Astrocyte of the spinal cord (primary cell): Measurements from ENCODE around the gene USE1.

ENCODE experiments used
- DNase-seq: peaks from one replicate; pipeline ENCODE4 v3.0.0; 2011; ENCODE audit warnings: low read depth, low spot score
- H3K4me3 ChIP-seq: 2 replicates; pipeline ENCODE4 v1.5.1; 2011; ENCODE audit warnings: low read depth, mild to moderate bottlenecking, low read length, moderate library complexity
- in situ Hi-C: cut with HindIII; loops from 2 replicates; pipeline ENCODE4 v1.10.0; 2017; ENCODE audit warnings: low sequenced_read_pairs
- TF ChIP-seq, protein P1 (sequence below): IDR thresholded peaks from 2 replicates; pipeline ENCODE4 v1.5.1; 2012; ENCODE audit warnings: low read depth, mild to moderate bottlenecking, low read length, inconsistent platforms

USE1 gene

DNA sequence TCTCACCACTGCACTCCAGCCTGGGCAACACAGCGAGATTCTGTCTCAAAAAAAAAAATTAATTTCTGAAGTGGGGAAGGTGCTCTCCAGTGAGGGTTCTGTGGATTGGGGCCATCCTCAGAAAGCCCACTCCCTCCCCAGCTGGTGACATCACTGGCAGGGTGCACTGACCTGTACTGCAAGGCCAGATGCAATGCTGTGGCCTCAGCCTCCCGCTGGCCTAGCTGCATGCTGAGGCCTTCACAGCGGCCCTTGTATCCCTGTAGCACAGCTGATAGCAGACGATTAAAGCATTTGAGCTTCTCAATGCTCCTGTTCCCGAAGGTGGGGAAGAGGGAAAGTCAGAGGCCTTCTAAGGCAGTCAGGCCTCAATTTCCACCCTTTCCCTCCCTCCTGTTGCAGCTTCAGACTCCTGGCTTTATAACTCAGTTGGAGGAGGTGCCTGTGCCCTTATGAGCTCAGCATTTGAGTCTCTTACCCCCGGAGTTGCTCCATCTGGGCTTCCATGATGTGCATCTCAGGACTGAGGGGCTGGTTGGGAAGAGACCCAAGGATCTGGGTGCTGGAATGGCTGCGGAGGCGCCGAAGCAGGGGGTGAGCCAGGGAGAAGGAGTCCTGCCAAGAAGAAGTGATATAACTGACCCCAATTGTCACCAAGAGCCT, 44.1 kb downstream of the USE1 start:
- in situ Hi-C loops, result no loop called here
- no peak overlapping the region for H3K4me3 ChIP-seq
- DNase-seq, result peak; percentile 30
- TF ChIP-seq, protein P1, sequence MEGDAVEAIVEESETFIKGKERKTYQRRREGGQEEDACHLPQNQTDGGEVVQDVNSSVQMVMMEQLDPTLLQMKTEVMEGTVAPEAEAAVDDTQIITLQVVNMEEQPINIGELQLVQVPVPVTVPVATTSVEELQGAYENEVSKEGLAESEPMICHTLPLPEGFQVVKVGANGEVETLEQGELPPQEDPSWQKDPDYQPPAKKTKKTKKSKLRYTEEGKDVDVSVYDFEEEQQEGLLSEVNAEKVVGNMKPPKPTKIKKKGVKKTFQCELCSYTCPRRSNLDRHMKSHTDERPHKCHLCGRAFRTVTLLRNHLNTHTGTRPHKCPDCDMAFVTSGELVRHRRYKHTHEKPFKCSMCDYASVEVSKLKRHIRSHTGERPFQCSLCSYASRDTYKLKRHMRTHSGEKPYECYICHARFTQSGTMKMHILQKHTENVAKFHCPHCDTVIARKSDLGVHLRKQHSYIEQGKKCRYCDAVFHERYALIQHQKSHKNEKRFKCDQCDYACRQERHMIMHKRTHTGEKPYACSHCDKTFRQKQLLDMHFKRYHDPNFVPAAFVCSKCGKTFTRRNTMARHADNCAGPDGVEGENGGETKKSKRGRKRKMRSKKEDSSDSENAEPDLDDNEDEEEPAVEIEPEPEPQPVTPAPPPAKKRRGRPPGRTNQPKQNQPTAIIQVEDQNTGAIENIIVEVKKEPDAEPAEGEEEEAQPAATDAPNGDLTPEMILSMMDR, result no peak

GRCh38 chr19:17259934-17260333, 44.8 kb downstream of the USE1 start:
- TF ChIP-seq, protein P1, result no peak
- H3K4me3 ChIP-seq, result no peak overlapping the region
- no peak for DNase-seq
- in situ Hi-C loops, result no loop called here

DNA sequence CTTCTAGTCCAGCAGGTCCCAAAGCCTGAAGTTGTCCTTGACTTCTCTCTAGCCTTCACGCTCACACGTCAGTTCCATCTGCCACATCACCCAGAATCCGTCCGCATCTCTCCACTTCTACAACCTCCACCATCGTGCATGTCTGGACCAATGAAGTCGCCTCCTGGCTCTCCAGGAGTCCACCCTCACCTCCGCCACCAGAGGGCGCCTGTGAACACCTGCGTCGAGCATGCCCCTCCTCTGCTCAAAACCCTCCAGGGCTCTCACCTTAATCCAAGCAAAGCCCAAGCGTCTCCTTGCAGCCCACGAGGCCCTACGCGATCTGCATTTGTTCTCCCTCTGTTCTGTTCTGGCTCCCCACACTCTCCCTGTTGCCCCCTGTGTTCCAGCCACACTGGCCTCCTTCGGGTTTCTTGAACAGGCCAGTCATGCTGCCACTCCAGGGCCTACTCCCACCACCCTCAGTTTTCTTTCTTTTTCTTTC, 45.7 kb downstream of the USE1 start:
- in situ Hi-C loops, result no loop called here
- DNase-seq, result peak; percentile 62
- TF ChIP-seq, protein P1, result peak; percentile 86
- no peak overlapping the region for H3K4me3 ChIP-seq

DNA sequence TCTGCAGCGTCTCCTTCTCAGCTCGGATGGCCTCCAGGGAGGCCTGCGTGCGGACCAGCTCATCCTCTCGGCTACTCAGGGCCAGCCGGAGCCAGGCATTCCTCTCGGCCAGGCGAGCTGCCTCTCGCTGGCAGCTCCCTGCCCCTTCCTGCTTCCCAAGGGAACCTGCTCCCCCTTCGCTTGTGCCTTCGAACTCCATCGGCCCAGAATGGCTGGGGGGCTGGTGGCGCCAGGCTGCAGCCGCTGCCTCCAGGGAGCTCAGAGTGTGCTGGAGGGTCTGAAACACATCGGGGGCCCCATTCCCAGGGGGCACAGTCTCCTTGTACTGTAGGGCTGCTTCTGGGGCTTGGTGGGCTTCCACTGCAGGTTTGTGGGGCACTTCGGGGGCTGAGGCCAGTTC, 47.4 kb downstream of the USE1 start:
- in situ Hi-C loops, result no loop called here
- no peak overlapping the region for H3K4me3 ChIP-seq
- TF ChIP-seq, protein P1, result no peak
- no peak for DNase-seq

DNA sequence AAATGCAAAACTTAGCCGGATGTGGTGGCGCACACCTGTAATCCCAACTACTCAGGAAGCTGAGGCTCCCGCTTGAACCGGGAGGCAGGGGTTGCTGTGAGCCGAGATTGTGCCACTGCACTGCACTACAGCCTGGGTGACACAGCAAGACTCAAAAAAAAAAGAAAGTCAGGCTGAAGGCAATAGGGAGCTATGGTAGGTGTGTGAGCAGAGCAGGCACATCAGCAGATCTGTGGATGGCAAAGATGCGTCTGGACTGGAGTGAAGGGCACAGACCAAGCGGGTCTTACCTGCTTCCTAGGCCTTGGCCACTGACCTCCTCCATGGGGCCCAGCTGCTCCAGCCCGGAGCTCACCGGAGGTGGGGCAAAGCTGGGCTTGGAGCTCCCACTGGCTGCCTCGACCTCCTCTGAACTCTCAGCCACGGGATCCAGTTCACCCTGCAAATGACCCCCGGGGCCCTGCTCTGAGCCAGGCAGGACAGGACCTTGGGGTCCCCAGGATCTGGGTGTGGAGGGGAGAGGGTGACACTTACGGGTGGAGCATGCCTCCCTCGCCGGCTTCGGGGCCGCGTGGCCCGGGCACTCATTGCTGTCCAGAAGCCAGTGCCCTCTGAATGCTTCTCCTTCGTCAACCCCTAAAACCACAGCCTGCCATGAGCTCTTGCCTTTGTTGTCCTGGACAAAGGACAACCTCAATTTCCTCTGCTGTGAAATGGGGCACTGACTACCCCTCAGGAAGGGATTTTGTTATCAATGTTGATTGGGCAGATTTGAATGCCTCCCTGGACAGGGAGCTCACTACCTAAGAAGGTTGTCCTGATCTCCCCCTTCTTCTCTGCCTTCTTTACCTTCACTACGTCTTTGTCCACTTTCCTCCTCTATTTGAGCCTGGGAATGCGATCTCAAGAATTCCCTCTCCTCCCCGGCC, 48.8 kb downstream of the USE1 start:
- in situ Hi-C loops, result no loop called here
- TF ChIP-seq, protein P1, result no peak
- no peak overlapping the region for H3K4me3 ChIP-seq
- no peak for DNase-seq

DNA sequence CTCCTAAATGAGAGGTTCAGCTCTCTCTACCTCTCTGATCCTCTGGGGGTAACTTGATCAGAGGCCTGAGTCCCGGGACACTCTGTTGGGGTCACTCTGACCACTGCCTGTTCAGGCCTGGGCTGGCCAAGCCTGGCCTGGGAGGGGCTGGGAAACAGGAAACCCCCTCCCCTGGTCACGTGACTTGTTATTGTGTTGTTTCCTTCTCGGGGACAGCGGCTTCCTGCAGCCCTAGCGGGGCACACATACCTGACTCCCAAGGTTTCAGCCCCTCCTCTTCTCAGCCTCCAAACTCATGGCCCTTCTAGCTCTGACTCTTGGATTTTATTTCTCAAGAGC, 49.5 kb downstream of the USE1 start, which contains the start of gene USHBP1:
Gene USHBP1, minus strand, starts transcription at position 105 of the 339 bp plus-strand sequence. CDS start 446 bp downstream, outside the sequence.
- TF ChIP-seq, protein P1, result no peak
- no peak within 1 kb of the TSS for H3K4me3 ChIP-seq
- DNase-seq, result no peak
- in situ Hi-C loops, result no loop called here
